Activated gamma-delta T cell treated with Interleukin-2 at 50 U/mL for 16 hours (primary cell): Measurements from ENCODE around the gene FLOT2.
"Not testable (repeated sequence)": the region's sequence is repeated elsewhere in the genome, so short reads cannot be mapped to it uniquely, and the experiment has no call there.

Source experiments
- DNase-seq: peaks from one replicate; pipeline ENCODE4 v3.0.0-alpha.2; 2020

Gene FLOT2

GRCh38 chr17:28895794-28896447 is 1.6 kb downstream of the FLOT2 start:
- no peak for DNase-seq

- not testable (repeated sequence) for DNase-seq
Measured at GRCh38 chr17:28893248-28894183, 4.0 kb downstream of the FLOT2 start.

- no peak for DNase-seq
Measured at GRCh38 chr17:28892024-28892423, 5.5 kb downstream of the FLOT2 start.

GRCh38 chr17:28891201-28891600 is 6.3 kb downstream of the FLOT2 start:
- no peak for DNase-seq

- no peak for DNase-seq
Measured at GRCh38 chr17:28889996-28890395, 7.5 kb downstream of the FLOT2 start.

- DNase-seq = no peak
Measured at GRCh38 chr17:28888832-28889231, 8.7 kb downstream of the FLOT2 start.

- DNase-seq = no peak
Measured at GRCh38 chr17:28887871-28888471, 9.6 kb downstream of the FLOT2 start.

GRCh38 chr17:28885951-28886350 is 11.6 kb downstream of the FLOT2 start:
- no peak for DNase-seq

- DNase-seq = no peak
Measured at GRCh38 chr17:28885363-28885762, 12.2 kb downstream of the FLOT2 start.

GRCh38 chr17:28883967-28884702 is 13.4 kb downstream of the FLOT2 start:
- no peak for DNase-seq

GRCh38 chr17:28882154-28882895 is 15.2 kb downstream of the FLOT2 start:
- no peak for DNase-seq

GRCh38 chr17:28881533-28882056 is 15.9 kb downstream of the FLOT2 start:
- DNase-seq = no peak

GRCh38 chr17:28880572-28880945 is 17.0 kb downstream of the FLOT2 start:
- no peak for DNase-seq

- no peak for DNase-seq
Measured at GRCh38 chr17:28879886-28880571, 17.5 kb downstream of the FLOT2 start.

- no peak for DNase-seq
Measured at GRCh38 chr17:28878981-28879380, 18.6 kb downstream of the FLOT2 start.

GRCh38 chr17:28878158-28878910 is 19.2 kb downstream of the FLOT2 start:
- DNase-seq = no peak

GRCh38 chr17:28877150-28877711 is 20.3 kb downstream of the FLOT2 start:
- not testable (repeated sequence) for DNase-seq

GRCh38 chr17:28875848-28876550 is 21.5 kb downstream of the FLOT2 start:
- no peak for DNase-seq

- DNase-seq = no peak
Measured at GRCh38 chr17:28874750-28875149, 22.8 kb downstream of the FLOT2 start.

GRCh38 chr17:28873839-28874238 is 23.7 kb downstream of the FLOT2 start:
- no peak for DNase-seq
